Esophagus muscularis mucosa (tissue), 3 donors: ENCODE measurements around the gene EPHA2.

Experiments used
- CTCF ChIP-seq, 3 experiments: fragments of 200-600 bp in 2 of 3; fragments of 450-650 bp in 1 of 3; sonication (generic) in 2 of 3; IDR thresholded peaks; one replicate each; pipeline ENCODE4 v1.5.1; 2017 to 2019; ENCODE audit warnings: antibody characterized with exemption in 3 of 3, mild to moderate bottlenecking in 2 of 3, moderate library complexity in 1 of 3
- POLR2A ChIP-seq: fragments of 450-650 bp; IDR thresholded peaks from one replicate; pipeline ENCODE4 v1.6.1; 2017; ENCODE audit warnings: antibody characterized with exemption, moderate library complexity, mild to moderate bottlenecking, low read depth
- POLR2AphosphoS5 ChIP-seq, 2 donors: sonication (generic); formaldehyde crosslinking; IDR thresholded peaks; one replicate each; pipeline ENCODE4 v1.6.1; 2017; ENCODE audit warnings: antibody characterized with exemption in 2 of 2

GRCh38 chr1:16196874-16197273 lies 41.0 kb upstream of the EPHA2 start:
- TF ChIP-seq CTCF (IDR thresholded peaks at IDR 0.05) (no peak), POLR2A (no peak), POLR2AphosphoS5 (IDR thresholded peaks at IDR 0.05) (no peak)
